ENCODE measurements around the gene GRK2. TPM values are rescaled to one million over a fixed set of nuclear protein-coding genes. Genes with fewer than 3 reads are reported as not detected.

Gene GRK2
- total RNA-seq, 1 donor from 2014 or later: 51.3 TPM

GRCh38 chr11:67279589-67280340, 13.5 kb downstream of the GRK2 start:
- H3K36me3 ChIP-seq (ENCODE audit: control insufficient read depth, insufficient read depth, low read length): peaks cover 4% of the 10 kb centered on the region
- H3K4me3 ChIP-seq (ENCODE audit: low read depth, low read length): no peak overlapping the region
- no peaks in the 10 kb centered on the region for H3K27me3 ChIP-seq (ENCODE audit: control insufficient read depth, insufficient read depth, low read length)
- DNase-seq (ENCODE audit: low read depth): no peak
- TF ChIP-seq CTCF (IDR thresholded peaks at IDR 0.05; ENCODE audit: insufficient read depth, low read length, poor library complexity, severe bottlenecking): no peak

- peaks cover 4% of the 10 kb centered on the region for H3K36me3 ChIP-seq (ENCODE audit: control insufficient read depth, insufficient read depth, low read length)
- no peak for DNase-seq (ENCODE audit: low read depth)
- H3K27me3 ChIP-seq (ENCODE audit: control insufficient read depth, insufficient read depth, low read length): no peaks in the 10 kb centered on the region
- TF ChIP-seq CTCF (IDR thresholded peaks at IDR 0.05; ENCODE audit: insufficient read depth, low read length, poor library complexity, severe bottlenecking): no peak
- H3K4me3 ChIP-seq (ENCODE audit: low read depth, low read length): no peak overlapping the region
These were observed 14.1 kb downstream of the GRK2 start for GRCh38 chr11:67280341-67280787.

- no peak for TF ChIP-seq CTCF (IDR thresholded peaks at IDR 0.05; ENCODE audit: insufficient read depth, low read length, poor library complexity, severe bottlenecking)
- H3K36me3 ChIP-seq (ENCODE audit: control insufficient read depth, insufficient read depth, low read length): peaks cover 4% of the 10 kb centered on the region
- DNase-seq (ENCODE audit: low read depth): no peak
- H3K27me3 ChIP-seq (ENCODE audit: control insufficient read depth, insufficient read depth, low read length): no peaks in the 10 kb centered on the region
- H3K4me3 ChIP-seq (ENCODE audit: low read depth, low read length): no peak overlapping the region
These were observed 14.7 kb downstream of the GRK2 start for GRCh38 chr11:67280788-67281551.

GRCh38 chr11:67281552-67282150, 15.4 kb downstream of the GRK2 start:
- TF ChIP-seq CTCF (IDR thresholded peaks at IDR 0.05; ENCODE audit: insufficient read depth, low read length, poor library complexity, severe bottlenecking): no peak
- Histone ChIP-seq H3K4me3 (ENCODE audit: low read depth, low read length) (no peak overlapping the region), H3K27me3 (ENCODE audit: control insufficient read depth, insufficient read depth, low read length) (no peaks in the 10 kb centered on the region), H3K36me3 (ENCODE audit: control insufficient read depth, insufficient read depth, low read length) (peaks cover 4% of the 10 kb centered on the region)
- DNase-seq (ENCODE audit: low read depth): no peak

GRCh38 chr11:67282155-67282875, 16.0 kb downstream of the GRK2 start:
- DNase-seq (ENCODE audit: low read depth): no peak
- no peak overlapping the region for H3K4me3 ChIP-seq (ENCODE audit: low read depth, low read length)
- no peak for TF ChIP-seq CTCF (IDR thresholded peaks at IDR 0.05; ENCODE audit: insufficient read depth, low read length, poor library complexity, severe bottlenecking)
- peaks cover 4% of the 10 kb centered on the region for H3K36me3 ChIP-seq (ENCODE audit: control insufficient read depth, insufficient read depth, low read length)
- H3K27me3 ChIP-seq (ENCODE audit: control insufficient read depth, insufficient read depth, low read length): no peaks in the 10 kb centered on the region
